Parathyroid adenoma (tissue), 2 donors: Measurements from ENCODE around the gene CEP170B.
"Not testable (repeated sequence)": the region's sequence is repeated elsewhere in the genome, so short reads cannot be mapped to it uniquely, and the experiment has no call there.

Experiments used
- H2AFZ ChIP-seq: fragments of 300-600 bp; sonication (generic); one replicate; pipeline ENCODE4 v1.7.0; 2017; ENCODE audit warnings: antibody characterized with exemption, mild to moderate bottlenecking
- H3K27ac ChIP-seq: fragments of 300-600 bp; sonication (generic); one replicate; pipeline ENCODE4 v1.7.0; 2017
- H3K27me3 ChIP-seq: fragments of 300-600 bp; sonication (generic); one replicate; pipeline ENCODE4 v1.7.0; 2017; ENCODE audit warnings: low read length; ENCODE audit not compliant: control insufficient read depth, insufficient read depth
- H3K36me3 ChIP-seq: fragments of 300-600 bp; sonication (generic); one replicate; pipeline ENCODE4 v1.7.0; 2017; ENCODE audit warnings: low read length; ENCODE audit not compliant: control insufficient read depth, insufficient read depth
- H3K4me1 ChIP-seq: fragments of 300-600 bp; sonication (generic); one replicate; pipeline ENCODE4 v1.7.0; 2017; ENCODE audit warnings: control low read depth
- H3K4me2 ChIP-seq: fragments of 300-600 bp; sonication (generic); one replicate; pipeline ENCODE4 v1.7.0; 2017; ENCODE audit warnings: low read length
- H3K4me3 ChIP-seq: fragments of 300-600 bp; sonication (generic); one replicate; pipeline ENCODE4 v1.7.0; 2017; ENCODE audit warnings: low read depth, low read length
- H3K79me2 ChIP-seq: fragments of 300-600 bp; sonication (generic); one replicate; pipeline ENCODE4 v1.7.0; 2017; ENCODE audit warnings: control low read depth
- H3K9ac ChIP-seq: fragments of 300-600 bp; sonication (generic); one replicate; pipeline ENCODE4 v1.7.0; 2017; ENCODE audit warnings: mild to moderate bottlenecking
- H3K9me3 ChIP-seq: fragments of 300-600 bp; sonication (generic); one replicate; pipeline ENCODE4 v1.7.0; 2017; ENCODE audit warnings: low read length; ENCODE audit not compliant: control insufficient read depth
- TF ChIP-seq, protein P1 (sequence below): fragments of 300-600 bp; sonication (generic); IDR thresholded peaks from one replicate; pipeline ENCODE4 v1.7.0; 2017; ENCODE audit warnings: antibody characterized with exemption, mild to moderate bottlenecking
- donor health status: primary hyperparathyroidism.

CEP170B gene

DNA sequence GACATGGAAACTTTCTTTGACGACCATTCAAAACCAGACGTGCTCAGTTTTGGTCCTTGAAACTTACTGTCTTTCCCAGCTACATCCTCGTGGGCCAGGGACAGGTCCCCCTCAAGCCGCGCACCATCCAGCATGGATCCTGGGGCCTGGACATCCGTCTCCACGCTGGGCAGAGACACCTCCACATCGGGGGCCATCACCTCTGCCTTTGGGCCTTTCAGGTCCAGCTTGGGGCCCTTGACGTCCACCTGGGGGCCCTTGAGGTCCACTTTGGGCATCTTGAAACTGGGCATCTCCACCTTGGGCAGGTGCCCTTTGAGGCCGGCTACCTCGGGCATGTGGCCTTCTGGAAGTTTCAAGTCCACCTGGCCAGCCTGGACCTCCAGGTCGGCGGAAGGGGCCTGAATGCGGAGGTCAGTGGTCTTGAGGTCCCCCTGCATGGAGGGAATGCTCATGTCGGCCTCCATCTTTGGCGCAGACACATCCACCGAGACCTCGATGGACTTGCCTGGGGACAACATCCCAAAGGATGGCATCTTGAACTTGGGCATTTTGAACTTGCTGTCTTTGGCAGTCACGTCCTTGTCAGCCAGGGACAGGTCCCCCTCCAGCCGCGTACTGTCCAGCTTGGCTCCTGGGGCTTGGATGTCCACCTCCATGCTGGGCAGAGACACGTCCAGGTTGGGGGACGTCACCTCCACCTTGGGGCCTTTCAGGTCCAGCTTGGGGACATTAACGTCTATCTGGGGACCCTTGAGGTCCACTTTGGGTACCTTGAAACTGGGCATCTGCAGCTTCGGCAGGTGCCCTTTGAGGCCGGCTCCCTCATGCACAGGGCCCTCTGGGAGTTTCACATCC, 76.7 kb downstream of the CEP170B start:
- Histone ChIP-seq H3K4me1 (no peaks in the 10 kb centered on the region), H2AFZ (no peak overlapping the region), H3K79me2 (no peaks in the 10 kb centered on the region), H3K4me2 (no peak overlapping the region), H3K9ac (no peak overlapping the region), H3K27ac (no peak overlapping the region), H3K36me3 (no peaks in the 10 kb centered on the region), H3K9me3 (no peaks in the 10 kb centered on the region), H3K27me3 (no peaks in the 10 kb centered on the region), H3K4me3 (no peak overlapping the region)
- TF ChIP-seq, protein P1, sequence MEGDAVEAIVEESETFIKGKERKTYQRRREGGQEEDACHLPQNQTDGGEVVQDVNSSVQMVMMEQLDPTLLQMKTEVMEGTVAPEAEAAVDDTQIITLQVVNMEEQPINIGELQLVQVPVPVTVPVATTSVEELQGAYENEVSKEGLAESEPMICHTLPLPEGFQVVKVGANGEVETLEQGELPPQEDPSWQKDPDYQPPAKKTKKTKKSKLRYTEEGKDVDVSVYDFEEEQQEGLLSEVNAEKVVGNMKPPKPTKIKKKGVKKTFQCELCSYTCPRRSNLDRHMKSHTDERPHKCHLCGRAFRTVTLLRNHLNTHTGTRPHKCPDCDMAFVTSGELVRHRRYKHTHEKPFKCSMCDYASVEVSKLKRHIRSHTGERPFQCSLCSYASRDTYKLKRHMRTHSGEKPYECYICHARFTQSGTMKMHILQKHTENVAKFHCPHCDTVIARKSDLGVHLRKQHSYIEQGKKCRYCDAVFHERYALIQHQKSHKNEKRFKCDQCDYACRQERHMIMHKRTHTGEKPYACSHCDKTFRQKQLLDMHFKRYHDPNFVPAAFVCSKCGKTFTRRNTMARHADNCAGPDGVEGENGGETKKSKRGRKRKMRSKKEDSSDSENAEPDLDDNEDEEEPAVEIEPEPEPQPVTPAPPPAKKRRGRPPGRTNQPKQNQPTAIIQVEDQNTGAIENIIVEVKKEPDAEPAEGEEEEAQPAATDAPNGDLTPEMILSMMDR: no peak

DNA sequence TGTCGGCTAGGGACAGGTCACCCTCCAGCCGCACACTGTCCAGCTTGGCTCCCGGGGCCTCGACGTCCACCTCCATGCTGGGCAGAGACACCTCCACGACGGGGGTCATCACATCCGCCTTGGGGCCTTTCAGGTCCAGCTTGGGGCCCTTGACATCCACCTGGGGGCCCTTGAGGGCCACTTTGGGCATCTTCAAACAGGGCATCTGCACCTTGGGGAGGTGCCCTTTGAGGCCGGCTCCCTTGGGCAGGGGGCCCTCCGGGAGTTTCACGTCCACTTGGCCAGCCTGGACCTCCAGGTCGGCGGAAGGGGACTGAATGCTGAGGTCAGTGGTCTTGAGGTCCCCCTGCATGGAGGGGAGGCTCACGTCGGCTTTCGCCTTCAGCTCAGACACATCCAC, 77.5 kb downstream of the CEP170B start:
- H3K4me3 ChIP-seq: no peak overlapping the region
- no peak overlapping the region for H2AFZ ChIP-seq
- H3K79me2 ChIP-seq: no peaks in the 10 kb centered on the region
- no peaks in the 10 kb centered on the region for H3K27me3 ChIP-seq
- no peaks in the 10 kb centered on the region for H3K4me1 ChIP-seq
- no peak overlapping the region for H3K4me2 ChIP-seq
- H3K36me3 ChIP-seq: no peaks in the 10 kb centered on the region
- H3K27ac ChIP-seq: no peak overlapping the region
- TF ChIP-seq, protein P1: no peak
- H3K9ac ChIP-seq: no peak overlapping the region
- H3K9me3 ChIP-seq: no peaks in the 10 kb centered on the region

- not testable (repeated sequence) for H3K4me2 ChIP-seq, H3K9ac ChIP-seq, H2AFZ ChIP-seq, H3K36me3 ChIP-seq, H3K4me3 ChIP-seq, H3K79me2 ChIP-seq, H3K27ac ChIP-seq, H3K4me1 ChIP-seq, H3K27me3 ChIP-seq, H3K9me3 ChIP-seq
These were observed 78.3 kb downstream of the CEP170B start for GRCh38 chr14:104943216-104944015.

GRCh38 chr14:104944016-104944308, 78.9 kb downstream of the CEP170B start:
- not testable (repeated sequence) for H3K4me1 ChIP-seq, H3K9ac ChIP-seq, H2AFZ ChIP-seq, H3K4me2 ChIP-seq, H3K27ac ChIP-seq, H3K36me3 ChIP-seq, H3K79me2 ChIP-seq, H3K4me3 ChIP-seq, H3K9me3 ChIP-seq, H3K27me3 ChIP-seq

DNA sequence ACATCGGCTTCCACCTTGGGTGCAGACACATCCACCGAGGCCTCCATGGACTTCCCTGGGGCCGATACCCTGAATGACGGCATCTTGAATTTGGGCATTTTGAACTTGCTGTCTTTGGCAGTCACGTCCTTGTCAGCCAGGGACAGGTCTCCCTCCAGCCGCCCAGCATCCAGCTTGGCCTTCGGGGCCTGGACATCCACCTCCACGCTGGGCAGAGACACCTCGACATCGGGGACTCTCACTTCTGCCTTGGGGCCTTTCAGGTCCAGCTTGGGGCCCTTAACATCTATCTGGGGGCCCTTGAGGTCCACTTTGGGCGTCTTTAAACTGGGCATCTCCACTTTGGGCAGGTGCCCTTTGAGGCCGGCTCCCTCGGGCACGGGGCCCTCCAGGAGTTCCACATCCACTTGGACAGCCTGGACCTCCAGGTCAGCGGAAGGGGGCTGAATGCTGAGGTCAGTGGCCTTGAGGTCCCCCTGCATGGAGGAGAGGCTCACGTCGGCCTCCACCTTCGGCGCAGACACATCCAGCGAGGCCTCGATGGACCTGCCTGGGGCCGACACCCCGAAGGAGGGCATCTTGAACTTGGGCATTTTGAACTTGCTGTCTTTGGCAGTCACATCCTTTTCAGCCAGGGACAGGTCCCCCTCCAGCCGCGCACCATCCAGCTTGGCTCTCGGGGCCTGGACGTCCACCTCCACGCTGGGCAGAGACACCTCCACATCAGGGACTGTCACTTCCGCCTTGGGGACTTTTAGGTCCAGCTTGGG, 79.6 kb downstream of the CEP170B start:
- not testable (repeated sequence) for H3K36me3 ChIP-seq, H2AFZ ChIP-seq, H3K79me2 ChIP-seq, H3K27ac ChIP-seq, H3K27me3 ChIP-seq, H3K9me3 ChIP-seq, H3K4me3 ChIP-seq, H3K9ac ChIP-seq, H3K4me2 ChIP-seq, H3K4me1 ChIP-seq

DNA sequence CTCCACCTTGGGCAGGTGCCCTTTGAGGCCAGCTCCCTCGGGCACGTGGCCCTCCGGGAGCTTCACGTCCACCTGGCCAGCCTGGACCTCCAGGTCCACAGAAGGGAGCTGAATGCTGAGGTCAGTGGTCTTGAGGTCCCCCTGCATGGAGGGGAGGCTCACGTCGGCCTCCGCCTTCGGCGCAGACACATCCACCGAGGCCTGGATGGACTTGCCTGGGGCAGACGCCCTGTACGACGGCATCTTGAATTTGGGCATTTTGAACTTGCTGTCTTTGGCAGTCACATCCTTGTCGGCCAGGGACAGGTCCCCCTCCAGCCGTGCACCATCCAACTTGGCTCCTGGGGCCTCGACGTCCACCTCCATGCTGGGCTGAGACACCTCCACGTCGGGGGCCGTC, 80.2 kb downstream of the CEP170B start:
- H3K9me3 ChIP-seq, H3K79me2 ChIP-seq, H3K36me3 ChIP-seq, H2AFZ ChIP-seq, H3K27me3 ChIP-seq, H3K27ac ChIP-seq, H3K9ac ChIP-seq, H3K4me2 ChIP-seq, H3K4me3 ChIP-seq, H3K4me1 ChIP-seq: not testable (repeated sequence)
